GM21515 (cell line): Measurements from ENCODE around the gene UXT.
"Not testable (repeated sequence)": the region's sequence is repeated elsewhere in the genome, so short reads cannot be mapped to it uniquely, and the experiment has no call there.

Source experiments
- ATAC-seq: cut with Tn5 transposase; IDR thresholded peaks from one replicate; pipeline ENCODE4 v1.9.1; 2021; ENCODE audit not compliant: unreplicated experiment

Gene UXT

DNA sequence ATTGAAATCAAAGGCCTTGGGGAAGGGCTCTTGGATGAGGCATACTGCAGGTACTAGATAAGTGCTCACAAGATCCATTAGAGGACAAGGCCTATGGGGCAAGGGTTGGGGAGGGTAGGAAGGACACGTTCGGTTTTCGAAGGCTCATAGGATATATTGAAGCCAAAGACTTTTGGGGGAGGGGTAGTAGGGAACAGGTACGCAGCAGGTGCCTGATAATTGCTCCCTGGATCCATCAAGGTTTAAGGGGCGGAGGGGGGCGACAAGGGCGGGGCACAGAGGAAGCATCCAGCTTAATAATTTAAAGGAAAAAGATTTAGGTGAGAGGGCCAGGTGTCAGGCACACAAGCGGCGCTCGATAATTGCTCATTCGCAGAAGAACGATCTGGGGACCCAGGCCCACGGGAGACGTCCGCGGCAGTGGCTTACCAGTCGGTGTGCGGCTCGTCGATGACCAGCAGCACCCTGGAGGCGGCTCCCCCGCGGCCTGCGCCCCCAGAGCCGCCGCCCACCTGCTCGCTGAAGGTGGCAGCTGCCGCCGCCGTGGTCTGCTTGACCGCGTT, 40.0 kb downstream of the UXT start:
- ATAC-seq = no peak

- ATAC-seq = no peak
These were observed 44.4 kb downstream of the UXT start for GRCh38 chrX:47614618-47615017.

DNA sequence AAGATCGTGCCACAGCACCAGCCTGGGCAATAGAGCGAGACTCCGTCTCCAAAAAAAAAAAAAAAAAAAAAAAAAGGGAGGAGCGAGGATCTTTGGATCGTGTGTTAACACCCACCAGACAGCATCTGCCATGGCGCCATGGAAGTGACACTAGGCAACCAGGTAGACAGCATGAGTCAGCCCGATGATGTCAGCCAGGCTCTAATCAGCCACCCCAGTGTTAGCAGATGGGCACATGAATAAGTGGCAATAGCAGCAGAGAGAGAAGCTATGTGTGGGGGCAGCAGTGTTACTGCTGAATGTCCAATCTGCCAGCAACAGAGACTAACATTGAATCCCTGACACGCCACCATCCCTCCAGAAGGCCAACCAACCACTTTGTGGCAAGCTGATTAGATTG, 45.9 kb downstream of the UXT start:
- ATAC-seq = no peak

- no peak for ATAC-seq
These were observed 46.6 kb downstream of the UXT start for GRCh38 chrX:47612418-47612817.

DNA sequence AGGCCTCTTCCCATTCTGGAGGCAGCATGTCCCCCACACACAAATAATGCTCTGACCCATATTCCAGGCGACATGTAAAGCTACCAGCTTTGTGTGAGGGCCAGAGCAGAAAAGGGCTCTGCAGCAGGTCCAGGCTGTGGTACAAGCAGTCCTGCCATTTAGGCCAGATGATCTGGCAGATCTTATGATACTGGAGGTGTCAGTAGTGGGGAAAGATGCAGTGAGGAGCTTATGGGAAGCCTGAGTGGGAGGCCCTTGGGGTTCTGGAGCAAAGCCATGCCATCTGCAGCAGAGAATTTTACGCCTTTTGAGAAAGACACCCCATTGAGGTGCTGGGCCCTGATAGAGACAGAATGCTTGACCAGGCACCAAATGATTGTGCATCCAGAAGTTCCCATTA, 47.1 kb downstream of the UXT start:
- ATAC-seq = no peak

DNA sequence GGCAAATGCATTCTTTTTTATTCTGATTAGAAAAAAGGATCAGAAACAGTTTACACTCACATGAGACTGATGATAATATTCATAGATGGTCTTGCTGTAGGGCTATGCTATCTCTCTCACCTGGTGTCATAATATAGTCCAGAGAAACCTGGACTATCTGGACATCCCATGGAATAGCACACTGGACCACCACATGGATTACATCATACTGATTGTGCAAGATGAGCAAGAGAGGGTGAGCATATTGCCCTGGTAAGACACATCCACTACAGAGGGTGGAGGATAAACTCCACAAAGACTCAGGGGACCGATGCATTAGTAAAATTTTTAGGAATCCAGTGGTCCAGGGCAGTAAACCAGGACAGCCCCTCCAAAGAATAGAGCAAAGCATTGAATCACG, 47.5 kb downstream of the UXT start:
- ATAC-seq = no peak

GRCh38 chrX:47610511-47610910, 48.5 kb downstream of the UXT start:
- ATAC-seq = no peak

DNA sequence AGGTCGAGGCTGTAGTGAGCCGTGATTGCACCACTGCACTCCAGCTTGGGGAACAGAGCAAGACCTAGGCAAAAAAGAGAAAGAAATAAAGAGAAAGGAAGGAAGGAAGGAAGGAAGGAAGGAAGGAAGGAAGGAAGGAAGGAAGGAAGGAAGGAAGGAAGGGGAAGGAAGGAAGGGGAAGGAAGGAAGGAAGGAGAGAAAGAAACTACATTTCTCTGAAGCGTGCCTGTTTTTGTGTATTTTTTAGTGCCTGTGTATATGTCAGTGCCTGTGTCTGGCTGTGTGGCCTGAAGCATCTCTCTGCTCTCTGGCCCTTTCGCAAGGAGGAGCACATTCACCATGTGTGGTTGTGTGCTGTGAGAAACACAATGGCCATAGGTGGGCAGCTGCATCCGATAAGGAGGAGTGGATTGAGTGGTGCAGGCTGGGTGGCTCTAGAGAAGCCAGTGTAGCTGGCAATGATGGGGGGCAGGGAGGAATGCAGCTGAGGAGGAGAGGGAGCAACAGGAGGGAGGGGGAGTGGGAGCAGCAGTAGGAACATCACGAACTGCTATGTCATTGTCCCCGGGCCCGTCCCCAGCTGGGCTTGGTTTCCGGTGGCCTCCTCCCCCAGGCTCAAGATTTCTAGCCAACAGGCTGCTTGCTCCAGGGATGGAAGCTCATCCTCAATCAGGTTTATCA, 50.7 kb downstream of the UXT start:
- ATAC-seq = no peak

- ATAC-seq = no peak
These were observed 51.9 kb downstream of the UXT start for GRCh38 chrX:47607091-47607490.

GRCh38 chrX:47605024-47605423, 54.0 kb downstream of the UXT start:
- no peak for ATAC-seq

- ATAC-seq = not testable (repeated sequence)
These were observed 55.9 kb downstream of the UXT start for GRCh38 chrX:47603125-47603524.
